Neuronal stem cell (in vitro differentiated cells): ENCODE measurements around the gene C1orf21.

ENCODE experiments used
- DNase-seq: peaks from one replicate; pipeline ENCODE4 v3.0.0-alpha.2; 2013; ENCODE audit warnings: low spot score
- H2AFZ ChIP-seq: one replicate; pipeline ENCODE4 v1.6.1; 2013; ENCODE audit warnings: mild to moderate bottlenecking, low read length, inconsistent platforms
- H2AK5ac ChIP-seq: 2 replicates; pipeline ENCODE4 v1.6.1; 2013; ENCODE audit warnings: low read depth, mild to moderate bottlenecking, inconsistent platforms, low read length, moderate library complexity, mixed read lengths
- H2BK120ac ChIP-seq: 2 replicates; pipeline ENCODE4 v1.6.1; 2013; ENCODE audit warnings: low read depth, mild to moderate bottlenecking, inconsistent platforms, low read length, moderate library complexity, mixed read lengths
- H2BK12ac ChIP-seq: one replicate; pipeline ENCODE4 v1.6.1; 2013; ENCODE audit warnings: low read length, inconsistent platforms
- H2BK15ac ChIP-seq: 2 replicates; pipeline ENCODE4 v1.6.1; 2013; ENCODE audit warnings: mild to moderate bottlenecking, low read length, inconsistent platforms, mixed read lengths
- H2BK5ac ChIP-seq: one replicate; pipeline ENCODE4 v1.6.1; 2013; ENCODE audit warnings: inconsistent platforms, mild to moderate bottlenecking, low read length, moderate library complexity
- H3K14ac ChIP-seq: one replicate; pipeline ENCODE4 v1.6.1; 2013; ENCODE audit warnings: low read length, inconsistent platforms
- H3K18ac ChIP-seq: 2 replicates; pipeline ENCODE4 v1.6.1; 2013; ENCODE audit warnings: low read length, inconsistent platforms
- H3K23ac ChIP-seq: 2 replicates; pipeline ENCODE4 v1.6.1; 2013; ENCODE audit warnings: low read depth, mild to moderate bottlenecking, mixed read lengths, low read length, inconsistent platforms; ENCODE audit not compliant: poor library complexity
- H3K27ac ChIP-seq: replicated peaks from 3 replicates; pipeline ENCODE4 v1.5.1; 2013; ENCODE audit warnings: low read length, inconsistent platforms
- H3K27me3 ChIP-seq, 3 experiments: 2 replicates each; pipeline ENCODE4 v1.6.1; 2013; ENCODE audit warnings: low read length in 3 of 3, mild to moderate bottlenecking in 2 of 3, inconsistent platforms in 1 of 3, low read depth in 1 of 3, mixed read lengths in 1 of 3, moderate library complexity in 1 of 3; ENCODE audit not compliant: control insufficient read depth in 3 of 3, insufficient read depth in 3 of 3
- H3K36me3 ChIP-seq, 2 donors: replicated peaks in 1 of 2; 2 replicates each; pipeline ENCODE4 v1.6.1; 2013; ENCODE audit warnings: low read length in 2 of 2; ENCODE audit not compliant: control insufficient read depth in 2 of 2, insufficient read depth in 2 of 2
- H3K4ac ChIP-seq: 2 replicates; pipeline ENCODE4 v1.6.1; 2013; ENCODE audit warnings: inconsistent platforms, mild to moderate bottlenecking, low read length, moderate library complexity
- H3K4me1 ChIP-seq, 2 donors: 1 replicate in 1 of 2; 2 replicates in 1 of 2; pipeline ENCODE4 v1.6.1; 2013; ENCODE audit warnings: low read length in 2 of 2, low read depth in 1 of 2; ENCODE audit not compliant: control insufficient read depth in 2 of 2, insufficient read depth in 1 of 2
- H3K4me2 ChIP-seq: one replicate; pipeline ENCODE4 v1.6.1; 2013; ENCODE audit warnings: mild to moderate bottlenecking, low read length, inconsistent platforms; ENCODE audit not compliant: insufficient read depth, poor library complexity, severe bottlenecking
- H3K4me3 ChIP-seq, 2 donors: 2 replicates each; pipeline ENCODE4 v1.5.1; 2013; ENCODE audit warnings: low read length in 2 of 2, mild to moderate bottlenecking in 2 of 2, inconsistent platforms in 1 of 2, moderate library complexity in 1 of 2
- H3K79me1 ChIP-seq: one replicate; pipeline ENCODE4 v1.6.1; 2013; ENCODE audit warnings: low read depth, mild to moderate bottlenecking, inconsistent platforms, low read length, moderate library complexity
- H3K9ac ChIP-seq: one replicate; pipeline ENCODE4 v1.6.1; 2013; ENCODE audit warnings: mild to moderate bottlenecking, low read depth, low read length, inconsistent platforms; ENCODE audit not compliant: poor library complexity
- H3K9me3 ChIP-seq, 2 donors: replicated peaks in 1 of 2; 2 replicates each; pipeline versions ENCODE3 to v1.6.1; 2013; ENCODE audit warnings: low read length in 2 of 2, mild to moderate bottlenecking in 2 of 2, inconsistent platforms in 1 of 2, low read depth in 1 of 2, mixed read lengths in 1 of 2, moderate library complexity in 1 of 2; ENCODE audit not compliant: control insufficient read depth in 2 of 2, insufficient read depth in 1 of 2
- H4K8ac ChIP-seq: one replicate; pipeline ENCODE4 v1.6.1; 2013; ENCODE audit warnings: low read depth, mild to moderate bottlenecking, inconsistent platforms, low read length, moderate library complexity
- H4K91ac ChIP-seq: one replicate; pipeline ENCODE4 v1.6.1; 2013; ENCODE audit warnings: low read length, low read depth, mild to moderate bottlenecking, inconsistent platforms; ENCODE audit not compliant: poor library complexity
- WGBS, 2 donors: extraction: QIAGEN DNeasy Blood & Tissue Kit; methylation state at CpG; one replicate each; pipeline ENCODE4 v1.1.7; 2013; ENCODE audit warnings: missing lambda C conversion rate in 2 of 2, mixed read lengths in 1 of 2; ENCODE audit not compliant: insufficient read length in 2 of 2, insufficient replicate concordance in 1 of 2; ENCODE audit errors: extremely low coverage in 2 of 2; 5-methylcytosine and 5-hydroxymethylcytosine counted together

Gene C1orf21

GRCh38 chr1:184635347-184635979, 248.6 kb downstream of the C1orf21 start:
- no peaks in the 10 kb centered on the region for H3K36me3 ChIP-seq
- H4K8ac ChIP-seq: peak overlapping the region; percentile 29
- WGBS, 2 donors: no CpG with 5 or more reads among the region's 6 CpGs

GRCh38 chr1:184635980-184636431, 249.2 kb downstream of the C1orf21 start:
- Histone ChIP-seq H3K9ac (no peak overlapping the region), H2BK12ac (no peak overlapping the region), H3K4me2 (no peak overlapping the region), H2BK120ac (no peak overlapping the region), H2BK5ac (no peak overlapping the region), H3K79me1 (no peaks in the 10 kb centered on the region), H3K9me3 (peaks cover 4 to 5% of the 10 kb centered on the region in 2 donors), H2AK5ac (no peak overlapping the region), H3K36me3 (no peaks in the 10 kb centered on the region), H4K91ac (no peak overlapping the region), H3K23ac (no peak overlapping the region), H3K4me1 (peaks cover 3 to 14% of the 10 kb centered on the region in 2 donors), H3K27me3 (no peaks in the 10 kb centered on the region), H3K18ac (peak overlapping the region; percentile 24), H3K4ac (no peak overlapping the region), H2AFZ (peak overlapping the region; percentile 85), H3K4me3 (no peak overlapping the region), H2BK15ac (no peak overlapping the region), H4K8ac (no peak overlapping the region), H3K27ac (peak overlapping the region; percentile 20), H3K14ac (no peak overlapping the region)
- WGBS, 2 donors: no CpG with 5 or more reads among the region's 6 CpGs
- no peak for DNase-seq

More at GRCh38 chr1:184635347-184635979, 248.6 kb downstream of the C1orf21 start:
- H3K23ac ChIP-seq: no peak overlapping the region
- H2BK12ac ChIP-seq: no peak overlapping the region
- H3K4me1 ChIP-seq: peaks cover 3 to 14% of the 10 kb centered on the region in 2 donors
- no peak overlapping the region for H2BK5ac ChIP-seq
- H3K9ac ChIP-seq: no peak overlapping the region
- no peaks in the 10 kb centered on the region for H3K27me3 ChIP-seq
- H3K4me3 ChIP-seq: no peak overlapping the region
- peaks cover 4 to 5% of the 10 kb centered on the region in 2 donors for H3K9me3 ChIP-seq
- no peak overlapping the region for H3K14ac ChIP-seq
- no peak overlapping the region for H2BK120ac ChIP-seq
- H2AK5ac ChIP-seq: no peak overlapping the region
- no peak overlapping the region for H2BK15ac ChIP-seq
- no peak for DNase-seq
- no peak overlapping the region for H3K4ac ChIP-seq
- H3K4me2 ChIP-seq: no peak overlapping the region
- peak overlapping the region; percentile 85 for H2AFZ ChIP-seq
- H3K18ac ChIP-seq: peak overlapping the region; percentile 40
- H3K79me1 ChIP-seq: no peaks in the 10 kb centered on the region
- H4K91ac ChIP-seq: no peak overlapping the region
- H3K27ac ChIP-seq: peak overlapping the region; percentile 20

- no peak for DNase-seq
- no peak overlapping the region for H3K14ac ChIP-seq
- H3K4me1 ChIP-seq: peaks cover 3 to 15% of the 10 kb centered on the region in 2 donors
- no peak overlapping the region for H3K4me3 ChIP-seq
- H3K4ac ChIP-seq: no peak overlapping the region
- H2BK120ac ChIP-seq: no peak overlapping the region
- H2BK5ac ChIP-seq: no peak overlapping the region
- no peak overlapping the region for H2AFZ ChIP-seq
- peaks cover 4 to 5% of the 10 kb centered on the region in 2 donors for H3K9me3 ChIP-seq
- no peak overlapping the region for H2BK12ac ChIP-seq
- H3K27ac ChIP-seq: no peak overlapping the region
- no peak overlapping the region for H2BK15ac ChIP-seq
- no peak overlapping the region for H3K9ac ChIP-seq
- no peak overlapping the region for H3K18ac ChIP-seq
- no peak overlapping the region for H2AK5ac ChIP-seq
- H4K91ac ChIP-seq: no peak overlapping the region
- H3K23ac ChIP-seq: no peak overlapping the region
- no peak overlapping the region for H3K4me2 ChIP-seq
- H3K36me3 ChIP-seq: no peaks in the 10 kb centered on the region
- no peaks in the 10 kb centered on the region for H3K79me1 ChIP-seq
- no peak overlapping the region for H4K8ac ChIP-seq
- no peaks in the 10 kb centered on the region for H3K27me3 ChIP-seq
- WGBS, 2 donors: no CpG with 5 or more reads among the region's 2 CpGs
These were observed 250.9 kb downstream of the C1orf21 start for GRCh38 chr1:184637664-184638240.

GRCh38 chr1:184639205-184639604, 252.4 kb downstream of the C1orf21 start:
- no peaks in the 10 kb centered on the region for H3K79me1 ChIP-seq
- H2AK5ac ChIP-seq: peak overlapping the region; percentile 26
- H2BK12ac ChIP-seq: no peak overlapping the region
- no peak overlapping the region for H3K4me2 ChIP-seq
- no peak overlapping the region for H4K91ac ChIP-seq
- H3K9ac ChIP-seq: peak overlapping the region; percentile 3
- H3K36me3 ChIP-seq: no peaks in the 10 kb centered on the region
- no peak overlapping the region for H2AFZ ChIP-seq
- H3K4me3 ChIP-seq: no peak overlapping the region
- no peak overlapping the region for H3K4ac ChIP-seq
- H2BK15ac ChIP-seq: no peak overlapping the region
- no peak overlapping the region for H2BK5ac ChIP-seq
- H2BK120ac ChIP-seq: no peak overlapping the region
- H3K27ac ChIP-seq: no peak overlapping the region
- no peaks in the 10 kb centered on the region for H3K27me3 ChIP-seq
- no peak overlapping the region for H4K8ac ChIP-seq
- peaks cover 3 to 12% of the 10 kb centered on the region in 2 donors for H3K4me1 ChIP-seq
- no CpG with 5 or more reads among the region's 2 CpGs for WGBS, 2 donors
- no peak overlapping the region for H3K23ac ChIP-seq
- DNase-seq: no peak
- no peak overlapping the region for H3K14ac ChIP-seq
- peak overlapping the region; percentile 44 for H3K18ac ChIP-seq
- H3K9me3 ChIP-seq: peaks cover 4 to 5% of the 10 kb centered on the region in 2 donors
